Measurements from ENCODE around the gene MED31. TPM values are rescaled to one million over a fixed set of nuclear protein-coding genes. Genes with fewer than 3 reads are reported as not detected.
A peak's percentile ranks its signal among the peaks of the same experiment; 100 is the strongest.

MED31 gene
- polyA plus RNA-seq, 1 donor: 16.5 TPM

DNA sequence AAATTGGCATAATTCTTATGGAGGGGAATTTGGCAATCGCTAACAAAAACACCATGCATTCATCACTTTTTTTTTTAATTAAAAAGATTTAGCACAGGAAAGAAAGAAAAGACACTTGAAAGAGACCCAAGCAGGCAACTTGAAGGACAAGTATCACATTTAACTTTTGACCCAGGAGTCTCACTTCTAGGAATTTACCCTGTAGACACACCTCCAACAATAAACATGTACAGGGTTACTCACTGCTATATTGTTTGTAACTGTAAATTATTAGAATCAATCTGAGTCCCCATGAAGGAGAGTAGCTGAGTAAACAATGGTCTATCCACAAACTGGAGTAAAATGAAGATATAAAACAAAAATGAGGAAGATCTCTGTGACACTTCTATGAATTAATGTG, 21.0 kb downstream of the MED31 start:
- no peaks in the 10 kb centered on the region for H3K9me3 ChIP-seq (ENCODE audit: control insufficient read depth, low read depth, low read length)
- H3K4me3 ChIP-seq (ENCODE audit: low read length): no peak overlapping the region
- DNase-seq: no peak
- H3K4me1 ChIP-seq (ENCODE audit: control insufficient read depth, insufficient read depth, low read length): no peaks in the 10 kb centered on the region
- H3K36me3 ChIP-seq (ENCODE audit: control insufficient read depth, insufficient read depth, low read length): peaks cover 53% of the 10 kb centered on the region
- no peaks in the 10 kb centered on the region for H3K27me3 ChIP-seq (ENCODE audit: control insufficient read depth, insufficient read depth, low read length)
- no peak overlapping the region for H3K27ac ChIP-seq (ENCODE audit: low read length)
- no CpG with 5 or more reads among the region's 1 CpG for WGBS (ENCODE audit: insufficient coverage, low lambda C conversion rate)

GRCh38 chr17:6627019-6627418, 24.4 kb downstream of the MED31 start:
- H3K4me1 ChIP-seq (ENCODE audit: control insufficient read depth, insufficient read depth, low read length): no peaks in the 10 kb centered on the region
- H3K27ac ChIP-seq (ENCODE audit: low read length): no peak overlapping the region
- peaks cover 50% of the 10 kb centered on the region for H3K36me3 ChIP-seq (ENCODE audit: control insufficient read depth, insufficient read depth, low read length)
- H3K27me3 ChIP-seq (ENCODE audit: control insufficient read depth, insufficient read depth, low read length): no peaks in the 10 kb centered on the region
- WGBS (ENCODE audit: insufficient coverage, low lambda C conversion rate): 100% methylated on average over 1 of the region's 1 CpG
- H3K4me3 ChIP-seq (ENCODE audit: low read length): no peak overlapping the region
- no peak for DNase-seq
- no peaks in the 10 kb centered on the region for H3K9me3 ChIP-seq (ENCODE audit: control insufficient read depth, low read depth, low read length)

DNA sequence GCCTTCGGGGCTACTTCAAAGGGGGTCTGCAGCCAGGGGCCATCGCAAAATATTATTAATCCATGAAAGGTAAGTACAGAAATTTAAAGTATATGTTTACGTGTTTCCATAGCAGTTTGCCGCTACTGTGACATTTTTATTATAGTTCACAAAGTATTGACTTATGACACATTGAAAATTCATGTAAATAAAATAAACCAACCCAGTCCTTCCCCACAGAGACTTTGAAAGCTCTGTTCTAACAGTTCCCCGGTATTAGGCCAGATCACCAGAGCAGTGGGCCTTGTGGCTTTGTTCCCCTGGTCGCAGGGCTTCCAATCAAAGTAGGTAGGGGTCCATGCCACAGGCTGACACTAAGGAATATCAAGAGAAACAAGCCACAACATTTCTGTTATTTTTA, 24.8 kb downstream of the MED31 start:
- no peaks in the 10 kb centered on the region for H3K9me3 ChIP-seq (ENCODE audit: control insufficient read depth, low read depth, low read length)
- no peaks in the 10 kb centered on the region for H3K4me1 ChIP-seq (ENCODE audit: control insufficient read depth, insufficient read depth, low read length)
- H3K4me3 ChIP-seq (ENCODE audit: low read length): no peak overlapping the region
- DNase-seq: no peak
- peaks cover 50% of the 10 kb centered on the region for H3K36me3 ChIP-seq (ENCODE audit: control insufficient read depth, insufficient read depth, low read length)
- H3K27ac ChIP-seq (ENCODE audit: low read length): no peak overlapping the region
- H3K27me3 ChIP-seq (ENCODE audit: control insufficient read depth, insufficient read depth, low read length): no peaks in the 10 kb centered on the region
- WGBS (ENCODE audit: insufficient coverage, low lambda C conversion rate): no CpG with 5 or more reads among the region's 6 CpGs

DNA sequence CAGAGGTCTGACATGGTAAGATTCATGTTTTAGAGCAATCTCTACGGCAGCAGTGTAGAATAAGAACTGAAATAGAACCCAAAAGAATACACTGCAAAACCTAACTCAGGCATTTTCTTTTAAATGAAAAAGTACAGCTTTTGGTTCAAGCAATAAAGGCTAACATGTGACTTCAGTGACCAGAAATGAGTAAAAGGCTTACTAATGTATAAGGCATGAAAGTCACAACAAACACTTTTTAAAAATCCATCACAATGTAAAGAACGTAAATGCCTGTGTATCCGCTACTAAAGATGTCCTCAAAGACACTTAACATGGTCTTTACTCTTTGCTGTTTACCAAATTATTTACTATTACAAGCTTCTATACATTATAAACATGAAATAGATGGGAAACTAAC, 27.5 kb downstream of the MED31 start:
- H3K9me3 ChIP-seq (ENCODE audit: control insufficient read depth, low read depth, low read length): no peaks in the 10 kb centered on the region
- no peaks in the 10 kb centered on the region for H3K4me1 ChIP-seq (ENCODE audit: control insufficient read depth, insufficient read depth, low read length)
- H3K27ac ChIP-seq (ENCODE audit: low read length): no peak overlapping the region
- WGBS (ENCODE audit: insufficient coverage, low lambda C conversion rate): no CpG with 5 or more reads among the region's 3 CpGs
- peaks cover 58% of the 10 kb centered on the region for H3K36me3 ChIP-seq (ENCODE audit: control insufficient read depth, insufficient read depth, low read length)
- H3K4me3 ChIP-seq (ENCODE audit: low read length): no peak overlapping the region
- H3K27me3 ChIP-seq (ENCODE audit: control insufficient read depth, insufficient read depth, low read length): no peaks in the 10 kb centered on the region
- no peak for DNase-seq

GRCh38 chr17:6611231-6611630, 40.2 kb downstream of the MED31 start:
- Histone ChIP-seq H3K9me3 (ENCODE audit: control insufficient read depth, low read depth, low read length) (no peaks in the 10 kb centered on the region), H3K4me3 (ENCODE audit: low read length) (no peak overlapping the region), H3K36me3 (ENCODE audit: control insufficient read depth, insufficient read depth, low read length) (peaks cover 55% of the 10 kb centered on the region), H3K27ac (ENCODE audit: low read length) (no peak overlapping the region), H3K4me1 (ENCODE audit: control insufficient read depth, insufficient read depth, low read length) (no peaks in the 10 kb centered on the region), H3K27me3 (ENCODE audit: control insufficient read depth, insufficient read depth, low read length) (no peaks in the 10 kb centered on the region)
- no CpG with 5 or more reads among the region's 4 CpGs for WGBS (ENCODE audit: insufficient coverage, low lambda C conversion rate)
- DNase-seq: no peak

DNA sequence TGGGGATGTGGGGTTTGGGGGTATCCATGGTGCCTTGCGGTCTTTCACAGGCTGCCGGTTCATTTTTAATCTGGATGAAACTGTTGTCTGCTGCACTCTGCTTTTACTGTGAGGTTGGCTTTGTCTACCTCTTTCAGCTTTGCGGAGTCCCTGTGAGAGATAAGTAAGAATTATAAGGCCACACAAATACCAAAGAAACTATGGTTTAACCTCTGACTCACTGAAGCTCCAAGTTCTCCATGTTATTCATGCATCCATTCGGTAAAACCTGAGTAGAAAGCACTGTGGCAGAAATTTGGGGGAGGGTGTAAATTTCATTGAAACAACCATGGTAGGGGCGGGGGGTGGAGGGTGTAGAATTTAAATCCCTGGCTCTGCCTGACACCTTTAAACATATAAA, 41.4 kb downstream of the MED31 start:
- no peak overlapping the region for H3K4me3 ChIP-seq (ENCODE audit: low read length)
- H3K27ac ChIP-seq (ENCODE audit: low read length): no peak overlapping the region
- H3K36me3 ChIP-seq (ENCODE audit: control insufficient read depth, insufficient read depth, low read length): peaks cover 60% of the 10 kb centered on the region
- H3K4me1 ChIP-seq (ENCODE audit: control insufficient read depth, insufficient read depth, low read length): no peaks in the 10 kb centered on the region
- H3K27me3 ChIP-seq (ENCODE audit: control insufficient read depth, insufficient read depth, low read length): no peaks in the 10 kb centered on the region
- DNase-seq: no peak
- no CpG with 5 or more reads among the region's 5 CpGs for WGBS (ENCODE audit: insufficient coverage, low lambda C conversion rate)
- no peaks in the 10 kb centered on the region for H3K9me3 ChIP-seq (ENCODE audit: control insufficient read depth, low read depth, low read length)

GRCh38 chr17:6608321-6608720, 43.1 kb downstream of the MED31 start:
- peaks cover 65% of the 10 kb centered on the region for H3K36me3 ChIP-seq (ENCODE audit: control insufficient read depth, insufficient read depth, low read length)
- no peaks in the 10 kb centered on the region for H3K4me1 ChIP-seq (ENCODE audit: control insufficient read depth, insufficient read depth, low read length)
- WGBS (ENCODE audit: insufficient coverage, low lambda C conversion rate): no CpG with 5 or more reads among the region's 3 CpGs

GRCh38 chr17:6605142-6605541, 46.3 kb downstream of the MED31 start:
- Histone ChIP-seq H3K9me3 (ENCODE audit: control insufficient read depth, low read depth, low read length) (no peaks in the 10 kb centered on the region), H3K36me3 (ENCODE audit: control insufficient read depth, insufficient read depth, low read length) (peaks cover 73% of the 10 kb centered on the region), H3K27ac (ENCODE audit: low read length) (no peak overlapping the region), H3K4me3 (ENCODE audit: low read length) (no peak overlapping the region), H3K4me1 (ENCODE audit: control insufficient read depth, insufficient read depth, low read length) (no peaks in the 10 kb centered on the region), H3K27me3 (ENCODE audit: control insufficient read depth, insufficient read depth, low read length) (no peaks in the 10 kb centered on the region)
- no peak for DNase-seq
- WGBS (ENCODE audit: insufficient coverage, low lambda C conversion rate): no CpG with 5 or more reads among the region's 6 CpGs

More at GRCh38 chr17:6608321-6608720, 43.1 kb downstream of the MED31 start:
- no peak overlapping the region for H3K27ac ChIP-seq (ENCODE audit: low read length)
- H3K27me3 ChIP-seq (ENCODE audit: control insufficient read depth, insufficient read depth, low read length): no peaks in the 10 kb centered on the region
- no peaks in the 10 kb centered on the region for H3K9me3 ChIP-seq (ENCODE audit: control insufficient read depth, low read depth, low read length)
- no peak for DNase-seq
- H3K4me3 ChIP-seq (ENCODE audit: low read length): no peak overlapping the region

DNA sequence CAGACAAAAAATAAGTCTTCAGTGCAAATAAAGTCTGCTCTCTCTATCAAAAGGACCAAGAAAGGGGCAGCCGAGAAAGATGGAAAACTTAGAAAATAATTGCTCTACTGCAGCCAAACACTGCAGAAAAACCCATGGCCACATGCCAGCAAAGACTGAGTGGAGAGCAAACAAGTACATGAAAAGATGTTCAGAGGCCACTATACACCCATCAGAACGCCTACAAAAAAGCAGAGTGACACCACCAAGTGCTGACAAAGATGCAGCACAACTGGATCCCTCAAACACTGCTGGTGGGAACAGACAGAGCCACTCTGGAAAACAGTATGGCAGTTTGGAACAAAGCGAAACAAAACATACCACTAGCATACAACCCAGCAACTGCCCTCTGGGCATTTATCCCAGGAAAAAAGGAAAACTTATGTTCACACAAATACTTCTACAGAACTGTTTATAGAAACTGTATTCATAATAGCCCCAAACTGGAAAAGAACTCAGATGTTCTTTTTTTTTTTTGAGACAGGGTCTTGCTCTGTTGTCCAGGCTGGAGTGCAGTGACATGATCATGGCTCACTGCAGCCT, 47.6 kb downstream of the MED31 start:
- H3K27me3 ChIP-seq (ENCODE audit: control insufficient read depth, insufficient read depth, low read length): no peaks in the 10 kb centered on the region
- peak in 1 of 2 donors; percentile 12 for DNase-seq
- WGBS (ENCODE audit: insufficient coverage, low lambda C conversion rate): 82% methylated on average over 2 of the region's 3 CpGs
- H3K4me1 ChIP-seq (ENCODE audit: control insufficient read depth, insufficient read depth, low read length): no peaks in the 10 kb centered on the region
- no peak overlapping the region for H3K4me3 ChIP-seq (ENCODE audit: low read length)
- peaks cover 72% of the 10 kb centered on the region for H3K36me3 ChIP-seq (ENCODE audit: control insufficient read depth, insufficient read depth, low read length)
- no peaks in the 10 kb centered on the region for H3K9me3 ChIP-seq (ENCODE audit: control insufficient read depth, low read depth, low read length)
- no peak overlapping the region for H3K27ac ChIP-seq (ENCODE audit: low read length)

DNA sequence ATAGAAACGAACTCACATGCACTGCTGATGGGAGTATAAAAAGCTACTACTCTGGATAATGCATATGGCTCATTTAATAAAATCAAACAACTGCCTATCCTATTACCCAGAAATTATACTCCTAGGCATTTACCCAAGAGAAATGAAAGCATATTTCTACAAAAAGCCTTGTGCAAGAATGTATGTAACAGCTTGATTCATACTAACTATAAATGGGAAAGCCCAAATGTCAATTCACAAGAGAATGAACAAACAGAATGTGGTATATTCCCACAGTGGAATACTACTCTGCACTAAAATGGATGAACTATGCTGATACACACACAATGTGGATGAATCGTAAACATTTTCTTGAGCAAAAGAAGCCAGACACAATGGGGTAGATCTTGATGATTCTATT, 49.3 kb downstream of the MED31 start:
- Histone ChIP-seq H3K36me3 (ENCODE audit: control insufficient read depth, insufficient read depth, low read length) (peaks cover 62% of the 10 kb centered on the region), H3K4me1 (ENCODE audit: control insufficient read depth, insufficient read depth, low read length) (no peaks in the 10 kb centered on the region)
- 100% methylated on average over 2 of the region's 2 CpGs for WGBS (ENCODE audit: insufficient coverage, low lambda C conversion rate)

DNA sequence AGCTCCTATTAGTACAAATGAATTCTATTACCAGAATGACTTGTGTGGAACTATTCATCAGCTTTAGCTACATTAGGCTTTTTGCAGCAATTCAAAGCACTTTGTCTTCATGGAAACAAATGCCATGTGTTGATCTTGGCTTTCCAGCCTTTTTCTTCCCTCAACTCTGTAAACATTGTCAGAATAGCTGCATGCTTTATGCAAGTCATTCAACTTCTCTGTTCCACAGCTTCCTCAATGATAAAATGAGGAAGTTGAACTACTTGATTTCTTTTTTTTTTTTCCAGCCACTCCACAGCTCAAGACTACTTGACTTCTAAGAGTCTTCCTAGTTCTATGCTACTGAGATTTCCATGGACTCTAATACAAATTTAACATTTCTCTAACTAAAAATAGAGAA, 52.0 kb downstream of the MED31 start:
- DNase-seq: no peak
- H3K27me3 ChIP-seq (ENCODE audit: control insufficient read depth, insufficient read depth, low read length): no peaks in the 10 kb centered on the region
- no peak overlapping the region for H3K4me3 ChIP-seq (ENCODE audit: low read length)
- H3K4me1 ChIP-seq (ENCODE audit: control insufficient read depth, insufficient read depth, low read length): no peaks in the 10 kb centered on the region
- no peak overlapping the region for H3K27ac ChIP-seq (ENCODE audit: low read length)
- no peaks in the 10 kb centered on the region for H3K9me3 ChIP-seq (ENCODE audit: control insufficient read depth, low read depth, low read length)
- H3K36me3 ChIP-seq (ENCODE audit: control insufficient read depth, insufficient read depth, low read length): peaks cover 58% of the 10 kb centered on the region

More for the DNA sequence above, 49.3 kb downstream of the MED31 start:
- H3K9me3 ChIP-seq (ENCODE audit: control insufficient read depth, low read depth, low read length): no peaks in the 10 kb centered on the region
- no peak for DNase-seq
- H3K27me3 ChIP-seq (ENCODE audit: control insufficient read depth, insufficient read depth, low read length): no peaks in the 10 kb centered on the region
- H3K27ac ChIP-seq (ENCODE audit: low read length): no peak overlapping the region
- H3K4me3 ChIP-seq (ENCODE audit: low read length): no peak overlapping the region
